ENCODE measurements around the gene SORCS2.

Gene SORCS2

GRCh38 chr4:7434766-7435150, 242.4 kb downstream of the SORCS2 start, which contains the start of gene PSAPL1:
TSS of gene PSAPL1 (minus strand) at chr4:7434930. CDS start at chr4:7434879, 51 bp downstream.
- H3K4me2 ChIP-seq (ENCODE audit: low read length), result no peak within 1 kb of the TSS
- peaks cover 17% of the 10 kb centered on the region for H3K4me1 ChIP-seq (ENCODE audit: control insufficient read depth, low read length)
- no peaks in the 10 kb centered on the region for H3K27me3 ChIP-seq (ENCODE audit: control insufficient read depth, low read length)
- no peaks in the 10 kb centered on the region for H3K9me3 ChIP-seq (ENCODE audit: control insufficient read depth, insufficient read depth, low read length)
- H3K9me2 ChIP-seq (replicated peaks; ENCODE audit: control insufficient read depth, low read length), result no peaks in the 10 kb centered on the region
- no peaks in the 10 kb centered on the region for H3K79me2 ChIP-seq (ENCODE audit: control insufficient read depth, low read length)
- H3K27ac ChIP-seq (ENCODE audit: low read depth, low read length), result no peak within 1 kb of the TSS
- H4K20me1 ChIP-seq (ENCODE audit: control insufficient read depth, insufficient read depth, low read depth, low read length), result no peaks in the 10 kb centered on the region
- TF ChIP-seq EZH2phosphoT487 (IDR thresholded peaks at IDR 0.05; ENCODE audit: borderline replicate concordance, low read length), result no peak
- TF ChIP-seq CTCF (IDR thresholded peaks at IDR 0.05; ENCODE audit: low read depth, low read length, poor library complexity, severe bottlenecking), result no peak
- no peaks in the 10 kb centered on the region for H3K36me3 ChIP-seq (ENCODE audit: control insufficient read depth, low read length)
- no peaks in the 10 kb centered on the region for H3F3A ChIP-seq (ENCODE audit: control insufficient read depth, insufficient read depth)
- H3K4me3 ChIP-seq (ENCODE audit: low read length), result no peak within 1 kb of the TSS

- no peaks in the 10 kb centered on the region for H3K79me2 ChIP-seq (ENCODE audit: control insufficient read depth, low read length)
- no peaks in the 10 kb centered on the region for H3K9me3 ChIP-seq (ENCODE audit: control insufficient read depth, insufficient read depth, low read length)
- no peaks in the 10 kb centered on the region for H3K27me3 ChIP-seq (ENCODE audit: control insufficient read depth, low read length)
- H3K4me3 ChIP-seq (ENCODE audit: low read length), result no peak overlapping the region
- H4K20me1 ChIP-seq (ENCODE audit: control insufficient read depth, insufficient read depth, low read depth, low read length), result no peaks in the 10 kb centered on the region
- H3K4me2 ChIP-seq (ENCODE audit: low read length), result no peak overlapping the region
- no peaks in the 10 kb centered on the region for H3K9me2 ChIP-seq (replicated peaks; ENCODE audit: control insufficient read depth, low read length)
- H3K36me3 ChIP-seq (ENCODE audit: control insufficient read depth, low read length), result no peaks in the 10 kb centered on the region
- TF ChIP-seq CTCF (IDR thresholded peaks at IDR 0.05; ENCODE audit: low read depth, low read length, poor library complexity, severe bottlenecking) (no peak), EZH2phosphoT487 (IDR thresholded peaks at IDR 0.05; ENCODE audit: borderline replicate concordance, low read length) (no peak)
- H3K27ac ChIP-seq (ENCODE audit: low read depth, low read length), result no peak overlapping the region
- H3K4me1 ChIP-seq (ENCODE audit: control insufficient read depth, low read length), result peaks cover 21% of the 10 kb centered on the region
- H3F3A ChIP-seq (ENCODE audit: control insufficient read depth, insufficient read depth), result no peaks in the 10 kb centered on the region
Measured at GRCh38 chr4:7435471-7436061, 243.2 kb downstream of the SORCS2 start.

- Histone ChIP-seq H3K27me3 (ENCODE audit: control insufficient read depth, low read length) (no peaks in the 10 kb centered on the region), H3F3A (ENCODE audit: control insufficient read depth, insufficient read depth) (no peaks in the 10 kb centered on the region), H3K27ac (ENCODE audit: low read depth, low read length) (no peak overlapping the region), H3K36me3 (ENCODE audit: control insufficient read depth, low read length) (no peaks in the 10 kb centered on the region), H3K4me1 (ENCODE audit: control insufficient read depth, low read length) (peaks cover 21% of the 10 kb centered on the region), H3K4me2 (ENCODE audit: low read length) (no peak overlapping the region), H4K20me1 (ENCODE audit: control insufficient read depth, insufficient read depth, low read depth, low read length) (no peaks in the 10 kb centered on the region), H3K4me3 (ENCODE audit: low read length) (no peak overlapping the region), H3K9me2 (replicated peaks; ENCODE audit: control insufficient read depth, low read length) (no peaks in the 10 kb centered on the region), H3K79me2 (ENCODE audit: control insufficient read depth, low read length) (no peaks in the 10 kb centered on the region), H3K9me3 (ENCODE audit: control insufficient read depth, insufficient read depth, low read length) (no peaks in the 10 kb centered on the region)
- TF ChIP-seq CTCF (IDR thresholded peaks at IDR 0.05; ENCODE audit: low read depth, low read length, poor library complexity, severe bottlenecking) (no peak), EZH2phosphoT487 (IDR thresholded peaks at IDR 0.05; ENCODE audit: borderline replicate concordance, low read length) (no peak)
Measured at GRCh38 chr4:7436256-7436655, 243.9 kb downstream of the SORCS2 start.

Data from DOHH2 (cell line).